ENCODE measurements around the gene PLLP.
"Not testable (repeated sequence)": the region's sequence is repeated elsewhere in the genome, so short reads cannot be mapped to it uniquely, and the experiment has no call there.

The PLLP gene

DNA sequence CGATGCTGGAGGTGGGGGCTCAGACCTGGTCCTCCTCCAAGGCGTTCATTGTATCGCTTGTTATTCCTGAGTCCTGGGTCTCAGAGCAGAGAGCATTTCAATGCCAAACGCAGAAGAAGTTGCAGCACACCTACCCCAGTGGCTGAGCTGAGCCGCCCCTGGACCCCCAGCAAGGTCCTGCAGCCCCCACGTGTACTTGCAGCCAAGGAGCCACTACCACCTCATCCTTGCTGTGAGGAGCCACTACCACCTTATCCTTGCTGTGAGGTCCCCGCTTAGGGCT lies 13.5 kb downstream of the PLLP start:
- DNase-seq = no peak

DNA sequence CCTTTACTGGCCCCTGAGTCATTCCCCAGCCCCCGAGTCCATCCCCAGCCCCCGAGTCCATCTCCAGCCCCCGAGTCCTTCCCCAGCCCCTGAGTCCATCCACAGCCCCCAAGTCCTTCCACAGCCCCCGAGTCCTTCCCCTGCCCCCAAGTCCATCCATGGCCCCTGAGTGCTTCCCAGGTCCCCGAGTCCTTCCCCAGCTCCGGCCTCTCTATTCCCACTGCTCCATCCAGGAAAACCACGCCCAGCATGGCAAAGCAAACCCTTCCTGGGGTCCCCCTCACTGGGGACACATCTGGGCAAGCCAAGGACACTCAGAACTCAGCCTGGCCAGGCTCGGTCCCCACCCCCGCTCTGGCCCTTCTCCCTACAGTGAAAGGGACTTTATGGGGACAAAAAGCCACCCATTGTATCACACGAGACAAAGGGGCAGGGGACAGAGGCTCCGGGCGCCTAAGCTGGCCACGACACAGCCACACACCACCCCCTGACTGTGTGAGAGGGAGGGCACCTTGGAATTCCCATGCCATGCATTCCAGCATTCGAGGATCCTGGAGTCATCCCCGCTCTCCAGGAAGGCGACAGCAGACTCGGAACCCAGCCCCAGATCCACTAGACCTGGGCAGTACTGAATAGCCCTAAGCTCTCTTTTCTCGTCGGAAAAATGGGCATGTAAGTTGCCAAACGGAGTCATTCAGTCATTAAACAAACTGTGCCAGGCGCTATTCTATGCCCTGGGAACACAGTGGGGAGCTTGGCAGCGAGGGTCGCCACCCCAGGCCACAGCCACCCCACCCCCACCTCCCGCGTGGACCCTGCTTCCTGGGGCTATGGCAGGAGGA lies 14.0 kb downstream of the PLLP start:
- DNase-seq = no peak

DNA sequence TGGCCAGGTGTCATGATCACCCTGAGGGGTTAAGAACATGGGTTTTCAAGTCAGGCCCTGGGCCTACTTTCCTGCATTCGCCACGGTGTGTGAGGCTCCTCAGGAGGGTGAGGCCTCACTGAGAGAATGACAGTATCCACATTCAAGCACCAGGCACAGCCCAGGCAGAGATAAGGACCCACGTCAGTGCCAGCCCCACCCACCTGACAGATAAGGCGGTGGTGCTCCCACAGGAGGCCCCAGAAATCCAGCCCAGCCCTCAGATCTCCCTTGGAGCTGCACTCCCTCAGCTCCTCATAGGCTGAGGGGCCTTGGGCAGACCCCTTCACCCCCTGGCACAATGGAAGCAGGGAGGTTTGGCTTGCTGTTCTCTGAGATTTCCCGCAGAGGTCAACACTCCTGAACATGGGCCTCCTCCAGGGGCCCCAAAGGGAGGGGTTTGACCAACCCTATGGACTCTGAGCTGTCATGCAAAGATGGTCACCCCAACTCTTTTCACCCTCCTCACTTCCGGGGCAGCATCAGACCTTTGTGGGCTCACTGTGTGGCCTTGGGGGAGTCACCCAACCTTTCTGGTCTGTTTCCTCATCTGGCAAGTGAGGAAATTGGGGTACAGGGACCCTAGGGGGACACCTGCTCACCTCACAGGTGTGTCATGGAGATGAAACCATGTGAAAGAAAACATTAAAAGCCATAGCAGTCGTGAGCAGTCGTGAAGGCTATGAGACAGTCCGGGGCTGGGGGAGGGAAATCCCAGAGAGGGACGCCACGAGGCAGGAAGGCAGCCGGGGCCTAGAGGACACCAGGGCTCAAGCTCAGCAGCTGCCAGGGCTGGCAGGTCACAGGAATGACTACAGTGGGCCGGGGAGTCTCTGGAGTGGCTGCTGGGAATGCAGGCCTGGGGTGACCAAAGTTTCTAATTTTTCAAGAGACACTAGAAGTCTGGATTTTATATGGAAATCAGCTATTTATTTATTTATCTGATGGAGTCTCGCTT lies 15.4 kb downstream of the PLLP start:
- no peak for DNase-seq

DNA sequence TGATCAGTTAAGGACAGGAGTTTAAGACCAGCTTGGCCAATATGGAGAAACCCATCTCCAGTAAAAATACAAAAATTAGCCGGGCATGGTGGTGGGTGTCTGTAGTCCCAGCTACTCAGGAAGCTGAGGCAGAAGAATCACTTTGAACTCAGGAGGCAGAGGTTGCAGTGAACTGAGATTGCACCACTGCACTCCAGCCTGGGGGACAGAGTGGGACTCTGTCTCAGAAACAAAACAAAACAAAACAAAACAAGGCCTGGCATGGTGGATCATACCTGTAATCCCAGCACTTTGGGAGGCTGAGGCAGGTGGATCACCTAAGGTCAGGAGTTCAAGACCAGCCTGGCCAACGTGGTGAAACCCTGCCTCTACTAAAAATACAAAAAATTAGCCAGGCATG lies 17.1 kb downstream of the PLLP start:
- not testable (repeated sequence) for DNase-seq

DNA sequence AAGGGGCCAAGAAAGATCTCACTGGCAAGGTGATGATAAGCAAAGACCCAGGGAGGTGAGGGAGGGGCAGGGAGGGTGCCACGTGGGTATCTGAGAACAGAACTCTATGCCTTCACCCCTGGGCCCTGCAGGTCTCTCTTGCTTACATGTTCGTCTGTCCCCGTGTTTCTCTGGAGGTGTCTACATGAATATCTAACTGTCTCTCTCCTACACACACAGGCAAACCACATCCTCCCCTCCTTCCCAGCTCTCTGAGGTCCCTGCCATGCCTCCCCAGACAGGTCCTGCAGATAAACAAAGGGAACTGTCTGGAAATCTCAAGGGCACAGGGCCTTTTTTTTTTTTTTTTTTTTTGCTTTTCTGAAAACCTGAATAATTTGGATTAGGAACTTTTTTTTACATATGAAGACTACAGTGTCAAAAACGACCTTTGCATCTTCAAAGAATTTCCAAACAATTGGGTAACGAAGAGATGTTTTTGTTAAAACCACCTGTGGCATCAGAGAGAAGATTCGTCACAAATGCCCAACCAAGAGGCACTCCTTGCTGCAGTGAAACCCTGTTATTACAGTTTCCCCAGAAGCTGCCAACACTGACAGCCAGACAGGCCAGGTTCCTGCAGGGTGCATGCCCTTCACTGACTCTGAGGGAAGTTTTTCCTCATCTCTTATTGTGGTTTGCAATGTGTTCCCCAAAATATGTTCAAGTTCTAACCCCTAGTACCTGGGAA lies 17.8 kb downstream of the PLLP start:
- no peak for DNase-seq

DNA sequence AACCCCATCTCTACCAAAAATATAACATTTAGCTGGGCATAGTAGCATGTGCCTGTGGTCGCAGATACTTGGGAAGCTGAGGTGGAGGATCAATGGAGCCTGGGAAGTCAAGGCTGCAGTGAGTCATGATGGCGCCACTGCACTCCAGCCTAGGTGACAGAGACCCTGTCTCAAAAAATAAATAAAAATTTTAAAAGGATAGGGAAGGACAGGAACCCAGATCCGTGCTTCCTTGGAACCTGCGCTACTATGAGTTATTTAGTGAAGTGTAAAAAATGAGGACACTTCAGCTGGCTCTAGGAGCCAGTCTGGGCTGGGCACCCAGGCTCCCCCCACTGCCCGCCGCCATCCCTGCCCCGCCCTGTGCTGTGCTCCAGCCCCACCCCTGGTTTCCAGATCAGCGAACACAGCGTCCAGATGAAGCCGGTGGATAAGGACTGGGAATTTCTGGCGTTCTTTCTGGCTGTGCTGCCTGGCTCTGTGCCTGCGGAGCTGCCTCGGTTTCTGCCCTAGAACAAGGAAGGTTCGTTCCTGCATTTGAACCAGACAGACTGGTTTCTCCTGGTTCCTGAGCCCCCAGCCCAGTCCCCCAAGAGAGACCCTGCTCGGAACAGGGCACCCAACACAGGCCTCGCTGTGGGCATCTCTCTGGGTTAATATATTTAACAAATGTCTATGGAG lies 18.5 kb downstream of the PLLP start:
- no peak for DNase-seq

DNA sequence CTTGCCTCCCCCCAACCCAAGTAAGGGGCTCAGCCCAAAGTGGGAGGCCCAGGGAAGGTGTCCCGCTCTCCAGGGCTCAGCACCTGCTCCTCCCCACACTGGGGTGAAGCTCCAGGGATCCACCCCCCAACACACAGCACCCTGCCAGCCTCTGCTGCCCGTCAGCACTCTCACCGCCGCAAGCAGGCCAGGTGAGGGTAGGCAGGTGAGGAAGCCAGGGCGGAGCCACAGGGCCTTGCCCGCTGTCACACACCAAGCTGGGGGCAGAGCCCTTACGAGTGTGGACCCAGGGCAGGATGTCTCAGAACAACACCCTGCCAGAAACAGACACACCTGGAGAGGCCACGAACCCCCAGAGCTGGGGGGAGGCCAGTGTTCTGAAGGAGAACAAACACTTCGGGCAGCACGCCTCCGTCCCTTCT lies 19.5 kb downstream of the PLLP start:
- no peak for DNase-seq

DNA sequence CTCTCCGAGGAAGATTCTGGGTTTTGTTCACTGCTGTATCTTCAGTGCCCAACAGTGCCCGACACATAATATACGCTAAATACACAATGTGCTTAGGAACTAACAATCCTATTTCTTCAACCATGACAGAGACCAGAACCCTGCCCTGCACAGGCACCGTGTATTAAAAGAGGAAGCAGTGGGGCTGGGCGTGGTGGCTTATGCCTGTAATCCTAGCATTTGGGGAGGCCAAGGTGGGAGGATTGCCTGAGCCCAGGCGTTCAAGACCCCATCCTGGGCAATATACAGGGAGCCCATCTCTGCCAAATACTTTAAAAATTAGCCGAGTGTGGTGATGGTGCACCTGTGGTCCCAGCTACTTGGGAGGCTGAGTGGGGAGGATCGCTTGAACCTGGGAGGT lies 20.1 kb downstream of the PLLP start:
- DNase-seq = no peak

DNA sequence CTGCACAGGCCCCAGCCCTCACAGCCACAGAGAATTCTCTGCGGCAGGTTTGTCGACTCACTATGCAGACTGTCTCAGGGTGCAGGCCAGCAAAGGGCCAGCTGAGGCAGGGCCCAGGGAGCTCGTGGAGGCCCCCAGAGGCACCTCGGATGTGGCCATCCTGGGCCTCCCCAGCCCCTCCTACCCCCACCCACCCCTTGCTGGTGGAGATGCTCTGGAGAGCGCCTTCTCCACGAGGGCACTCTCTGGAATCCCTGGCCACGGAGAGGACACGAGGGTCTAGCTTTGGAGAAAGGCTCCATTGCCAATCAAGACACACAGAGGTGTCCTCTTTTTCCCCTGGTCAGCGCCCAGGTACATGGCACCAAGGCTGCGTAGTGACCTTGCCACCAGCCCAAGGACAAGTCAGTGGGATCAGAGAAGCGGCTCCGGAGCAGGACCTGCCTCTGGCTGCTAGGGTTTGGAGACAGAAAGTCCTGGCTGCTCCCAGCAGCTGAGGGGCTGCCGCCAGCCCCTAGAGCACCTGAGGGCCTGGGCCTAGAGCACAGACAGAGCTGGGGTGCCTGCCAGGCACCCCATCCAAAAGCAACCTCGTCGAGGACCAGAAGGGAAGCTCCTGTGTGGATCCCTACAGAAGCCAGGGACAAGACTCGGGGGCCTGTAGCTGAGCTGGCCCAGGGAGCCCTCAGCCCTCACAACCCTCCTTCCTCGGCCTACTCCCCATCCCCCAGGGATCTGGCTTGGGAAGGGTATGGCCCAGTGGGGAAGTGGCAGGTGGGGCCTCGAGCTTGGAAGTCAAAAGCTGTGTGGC lies 20.7 kb downstream of the PLLP start:
- DNase-seq = no peak

DNA sequence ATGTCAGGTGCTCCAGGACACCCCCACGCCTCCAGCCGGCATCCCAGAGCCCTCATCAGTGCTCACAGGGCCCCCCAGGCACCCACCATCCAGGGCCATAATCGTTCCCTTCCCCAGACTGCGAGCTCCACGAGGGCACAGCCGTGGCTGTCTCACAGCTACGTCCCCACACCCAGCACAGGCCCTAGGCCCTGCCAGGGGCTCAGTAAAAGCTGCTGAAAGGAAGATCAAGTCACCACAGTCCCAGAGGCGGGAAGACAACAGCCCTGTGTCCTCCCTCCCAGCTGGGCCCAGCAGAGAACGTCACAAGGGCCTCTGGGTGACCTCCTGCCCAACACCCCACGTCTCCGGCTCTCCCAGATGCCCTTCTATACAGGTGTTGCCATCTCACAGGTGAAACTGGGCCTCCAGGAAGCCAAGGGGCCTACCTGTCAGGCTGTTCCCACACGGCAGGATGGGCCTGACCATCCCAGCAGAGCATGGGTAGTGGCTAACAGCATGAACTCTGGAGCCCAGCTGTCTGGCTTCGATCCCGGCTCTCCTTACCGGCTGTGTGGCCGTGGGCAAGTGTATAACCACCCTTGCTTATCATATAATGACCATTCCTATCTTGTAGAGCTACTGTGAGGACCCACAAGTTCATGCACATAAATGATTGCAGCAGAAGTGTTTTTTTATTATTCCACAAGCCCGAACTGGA lies 21.5 kb downstream of the PLLP start:
- DNase-seq = no peak

DNA sequence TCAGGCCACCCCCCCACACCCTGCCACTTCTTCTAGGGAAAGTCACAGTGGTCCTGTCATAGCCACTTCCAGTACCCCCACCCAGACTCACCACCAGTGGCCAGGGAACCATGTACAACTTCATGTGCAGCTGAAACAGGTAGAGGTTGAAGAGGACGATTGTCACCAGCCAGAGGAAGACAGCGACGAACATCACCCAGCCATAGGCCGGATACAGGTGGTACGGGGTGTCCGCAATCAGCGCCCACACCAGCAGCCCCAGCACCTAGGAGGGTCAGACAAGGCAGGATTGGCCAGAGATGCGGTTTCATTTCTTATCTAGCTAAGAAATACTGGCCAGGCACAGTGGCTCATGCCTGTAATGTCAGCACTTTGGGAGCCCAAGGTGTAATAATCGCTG lies 22.7 kb downstream of the PLLP start:
- no peak for DNase-seq

DNA sequence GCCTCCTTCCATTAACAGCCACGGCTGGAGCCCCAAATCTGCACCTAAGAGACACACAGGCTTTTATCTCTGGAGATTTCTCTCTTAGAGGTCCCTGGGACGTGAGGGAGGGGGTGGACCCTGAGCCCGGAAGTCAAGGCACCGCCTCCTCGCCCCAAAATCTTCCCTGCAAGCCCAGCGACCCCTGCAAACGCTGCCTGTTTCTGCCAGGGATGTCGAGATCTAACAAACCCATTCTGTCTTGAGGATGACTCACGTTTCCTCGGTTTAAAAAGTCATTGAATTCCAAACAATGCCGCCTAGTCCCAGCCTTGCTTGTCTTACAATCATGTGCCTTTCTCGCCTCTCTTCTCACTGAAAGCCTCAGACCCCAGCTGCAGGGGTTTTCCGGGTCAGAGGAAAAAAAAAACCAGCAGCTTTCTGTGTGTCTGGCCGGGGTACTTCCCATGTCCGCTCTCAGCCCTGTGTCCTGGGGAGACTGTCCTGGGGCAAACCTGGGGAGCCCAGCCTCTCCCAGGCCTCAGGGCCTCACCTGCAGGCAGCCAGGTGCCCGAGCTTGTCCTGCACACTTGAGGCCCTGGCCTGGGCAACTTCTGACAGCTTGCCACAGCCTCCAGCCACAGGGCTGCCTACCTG lies 24.1 kb downstream of the PLLP start:
- no peak for DNase-seq

DNA sequence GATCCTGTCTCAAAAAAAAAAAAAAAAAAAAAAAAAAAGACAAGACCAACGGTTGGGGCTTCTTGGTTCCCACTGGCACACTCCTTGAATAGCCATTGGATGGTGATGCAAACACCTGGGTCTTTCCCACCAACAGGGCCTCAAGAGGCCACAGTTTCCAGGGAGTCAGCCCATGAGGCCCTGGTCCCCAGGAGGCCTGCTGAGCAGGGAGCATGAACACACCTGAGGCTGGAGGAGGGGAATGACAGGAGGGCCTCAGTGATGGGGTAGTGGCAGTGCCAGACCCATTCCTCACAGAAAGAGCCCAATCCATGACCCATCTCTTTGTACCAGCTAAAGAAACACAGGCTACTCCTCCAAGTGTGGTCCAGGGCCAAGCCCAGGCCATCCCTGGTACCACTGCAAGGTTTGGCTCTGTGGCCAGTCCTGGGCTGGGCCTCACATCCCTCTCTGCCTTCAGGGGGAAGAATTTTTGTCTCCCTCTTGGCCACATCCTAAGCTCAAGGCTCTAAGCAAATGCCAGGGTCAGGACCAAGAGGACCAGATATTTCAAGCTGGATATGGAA lies 25.5 kb downstream of the PLLP start:
- DNase-seq = no peak

DNA sequence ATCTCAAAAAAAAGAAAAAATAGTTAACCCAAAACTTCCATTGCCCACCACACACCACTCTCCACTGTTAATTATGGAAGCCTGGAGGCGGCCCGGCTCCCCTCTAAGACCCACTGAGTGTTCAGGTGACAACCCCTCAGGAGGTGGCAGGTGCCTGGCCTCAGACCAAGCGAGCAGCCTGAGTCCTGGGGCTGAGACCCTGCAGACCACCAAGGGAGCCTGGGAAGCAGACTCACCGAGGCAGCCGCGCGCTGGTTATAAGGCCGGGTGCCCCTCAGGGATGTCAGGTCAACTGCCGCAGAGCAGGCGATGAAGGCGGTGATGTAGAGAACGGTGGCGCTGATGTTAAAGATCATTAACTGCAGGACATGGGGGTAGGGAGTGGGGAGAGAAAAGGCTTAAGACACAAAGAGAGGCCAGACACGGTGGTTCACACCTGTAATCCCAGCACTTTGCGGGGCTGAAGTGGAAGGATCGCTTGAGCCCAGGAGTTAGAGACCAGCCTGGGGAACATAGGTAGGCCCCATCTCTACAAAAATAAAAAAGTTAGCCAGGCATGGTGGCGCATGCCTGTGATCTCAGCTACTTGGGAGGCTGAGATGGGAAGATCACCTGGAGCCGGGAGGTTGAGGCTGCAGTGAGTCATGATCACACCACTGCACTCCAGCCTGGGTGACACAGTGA lies 26.1 kb downstream of the PLLP start:
- no peak for DNase-seq

DNA sequence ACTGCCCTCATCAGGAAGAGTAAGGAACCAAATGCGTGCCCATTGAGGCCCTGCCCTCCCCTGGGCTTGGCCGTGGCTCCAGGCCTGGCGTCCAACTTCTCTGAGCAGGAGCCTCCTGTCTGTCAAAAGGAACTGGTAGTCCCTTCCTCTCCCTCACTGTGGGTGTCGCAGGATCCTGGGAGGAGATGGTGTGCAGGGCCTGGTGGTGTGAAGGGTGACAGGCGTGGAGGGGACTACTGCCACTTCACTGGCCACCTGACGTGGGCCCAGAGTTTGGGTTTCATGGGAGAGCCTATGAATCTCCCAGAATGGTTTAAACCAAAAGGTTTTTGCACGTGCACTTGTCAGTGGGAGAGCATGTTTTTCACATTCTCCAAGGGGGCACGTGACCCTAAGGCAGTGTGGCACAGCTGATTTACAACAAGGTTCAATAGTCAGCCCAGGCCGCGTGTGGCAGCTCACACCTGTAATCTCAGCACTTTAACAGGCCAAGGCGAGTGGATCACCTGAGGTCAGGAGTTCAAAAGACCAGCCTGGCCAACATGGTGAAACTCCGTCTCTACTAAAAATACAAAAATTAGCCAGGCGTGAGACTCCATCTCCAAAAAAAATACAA lies 26.9 kb downstream of the PLLP start:
- no peak for DNase-seq

DNA sequence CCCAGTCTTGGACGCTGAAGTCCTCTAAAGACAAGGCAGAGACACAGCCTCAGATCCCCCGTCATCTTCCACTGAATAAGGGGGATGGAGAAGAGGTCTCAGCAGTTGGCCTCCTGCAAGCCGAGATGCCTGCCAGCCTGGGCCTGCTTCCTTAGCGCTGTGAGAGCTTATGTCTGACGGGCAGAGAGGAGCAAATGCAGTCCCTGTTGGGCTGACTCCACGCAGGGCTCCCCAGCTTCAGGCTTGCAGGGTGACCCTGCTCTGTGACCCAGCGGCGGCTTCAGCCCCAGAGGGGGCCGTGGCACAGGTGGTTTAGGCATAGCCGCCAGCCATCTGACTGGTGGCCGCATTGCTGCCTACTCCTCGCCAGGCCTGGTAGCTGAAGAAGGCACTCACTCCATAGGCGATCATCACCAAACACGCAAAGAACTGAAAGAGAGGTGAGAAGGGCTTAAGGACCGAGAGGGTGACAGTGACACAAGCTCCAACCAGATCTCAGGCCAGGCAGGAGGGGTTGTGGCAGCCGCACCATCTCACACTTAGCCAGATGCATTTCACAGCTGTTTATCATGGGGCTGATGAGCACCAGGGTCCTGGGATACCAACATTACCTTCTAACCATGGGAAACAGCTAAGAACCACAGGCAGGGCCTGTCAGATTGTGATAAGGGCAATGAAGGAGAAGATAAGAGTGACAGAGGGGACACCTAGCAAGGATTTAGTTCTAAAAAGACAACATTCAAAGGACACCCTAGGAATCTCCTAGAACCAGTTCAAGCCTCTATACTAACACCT lies 27.7 kb downstream of the PLLP start:
- no peak for DNase-seq

DNA sequence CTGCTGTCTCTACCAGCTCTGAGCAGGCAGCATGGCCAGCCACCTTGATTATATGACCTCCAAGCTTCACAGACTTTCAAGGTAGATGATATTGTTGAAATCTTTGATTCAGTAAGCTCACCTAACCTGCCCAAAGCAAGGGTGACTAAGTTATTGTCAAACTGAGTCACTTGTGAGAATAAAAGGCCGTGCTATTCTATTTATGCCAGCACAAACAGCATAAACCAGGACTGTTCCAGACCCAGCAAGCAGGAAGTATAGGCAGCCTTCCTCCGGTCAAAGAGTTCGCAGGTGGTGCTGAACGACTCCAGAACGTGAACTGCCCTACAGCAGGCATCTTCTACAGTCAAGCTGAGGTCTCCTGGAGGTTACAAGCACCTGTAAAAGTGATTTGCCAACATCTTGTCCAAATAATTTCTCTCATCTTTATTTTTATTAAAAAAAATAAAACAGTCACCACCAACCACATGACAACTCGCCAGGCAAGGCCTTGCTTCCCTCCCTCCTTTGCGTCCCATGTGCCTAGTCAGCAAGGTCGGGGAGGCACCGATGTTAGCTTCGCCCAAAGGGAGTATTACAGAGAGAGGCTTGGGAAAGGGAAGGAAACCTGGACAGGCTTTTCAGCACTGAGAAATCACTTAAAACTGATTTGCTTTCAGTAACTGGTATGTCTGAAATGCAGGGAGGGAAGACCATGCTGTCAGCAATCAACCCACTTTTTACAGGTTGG lies 28.6 kb downstream of the PLLP start:
- no peak for DNase-seq

DNA sequence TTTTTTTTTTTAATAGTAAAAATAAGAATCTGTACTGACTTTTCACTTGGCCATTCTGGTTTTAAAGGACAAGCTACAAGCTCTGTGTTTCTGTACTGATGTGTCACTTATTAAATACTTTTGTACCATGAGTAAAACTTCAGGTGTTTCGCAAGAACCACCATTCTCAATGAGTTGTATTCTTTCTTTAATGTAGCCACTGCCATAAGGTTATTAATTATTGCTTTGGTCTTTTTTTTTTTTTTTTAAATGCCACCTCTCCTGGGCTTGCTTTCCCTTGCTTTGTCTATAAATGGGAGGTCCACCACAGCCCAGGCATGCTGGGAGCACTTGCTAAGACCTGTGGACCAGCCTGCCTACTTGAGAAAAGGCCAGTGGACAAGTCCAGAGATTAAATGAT lies 31.0 kb downstream of the PLLP start:
- no peak for DNase-seq

All from NCI-H446 (cell line).